Pulmonary artery endothelial cell (primary cell): ENCODE results near the gene GRAP2. TPM values are rescaled to one million over a fixed set of nuclear protein-coding genes. Genes with fewer than 3 reads are reported as not detected.
"Not testable (repeated sequence)": the region's sequence is repeated elsewhere in the genome, so short reads cannot be mapped to it uniquely, and the experiment has no call there.

Source experiments
- DNase-seq: peaks from one replicate; pipeline ENCODE4 v3.0.0-alpha.2; 2011; ENCODE audit warnings: low read depth, low spot score
- total RNA-seq: library from RNA; depleted of rRNA; stranded (reverse); fragments of >200 nt; gene quantifications from 2 replicates; pipeline ENCODE4 v1.2.3, GENCODE V29; 2014

The GRAP2 gene
- total RNA-seq, 1 donor from 2014 or later, result not detected

GRCh38 chr22:39992894-39993293 lies 92.0 kb downstream of the GRAP2 start:
- DNase-seq, result not testable (repeated sequence)

GRCh38 chr22:39994041-39994565 lies 93.2 kb downstream of the GRAP2 start:
- no peak for DNase-seq

- no peak for DNase-seq
Observed at GRCh38 chr22:39994566-39995392, 93.9 kb downstream of the GRAP2 start, which contains the start of gene FAM83F. TSS of gene FAM83F (plus strand) at chr22:39994954. CDS start at chr22:39995043, 89 bp downstream.

GRCh38 chr22:39995393-39996252 lies 94.7 kb downstream of the GRAP2 start:
- no peak for DNase-seq

- no peak for DNase-seq
Observed at GRCh38 chr22:39996732-39997131, 95.8 kb downstream of the GRAP2 start.

GRCh38 chr22:39997421-39997820 lies 96.5 kb downstream of the GRAP2 start:
- DNase-seq, result no peak

- no peak for DNase-seq
Observed at GRCh38 chr22:39997939-39998726, 97.2 kb downstream of the GRAP2 start.

GRCh38 chr22:39999144-39999757 lies 98.4 kb downstream of the GRAP2 start:
- DNase-seq, result no peak

- DNase-seq, result no peak
Observed at GRCh38 chr22:40000171-40000570, 99.3 kb downstream of the GRAP2 start.

- no peak for DNase-seq
Observed at GRCh38 chr22:40001106-40001505, 100.2 kb downstream of the GRAP2 start.

GRCh38 chr22:40001800-40002577 lies 101.1 kb downstream of the GRAP2 start:
- no peak for DNase-seq

- DNase-seq, result no peak
Observed at GRCh38 chr22:40002935-40003715, 102.2 kb downstream of the GRAP2 start.

GRCh38 chr22:40004836-40005235 lies 104.0 kb downstream of the GRAP2 start:
- no peak for DNase-seq

- no peak for DNase-seq
Observed at GRCh38 chr22:40006641-40007040, 105.8 kb downstream of the GRAP2 start.

GRCh38 chr22:40007853-40008710 lies 107.2 kb downstream of the GRAP2 start:
- DNase-seq, result no peak

GRCh38 chr22:40008726-40009291 lies 107.9 kb downstream of the GRAP2 start:
- DNase-seq, result no peak

GRCh38 chr22:40009292-40009774 lies 108.4 kb downstream of the GRAP2 start:
- DNase-seq, result no peak
